LNCAP (cell line): ENCODE results near the gene DCAF8L2.

Experiments used
- CTCF ChIP-seq: fragments of 450-650 bp; IDR thresholded peaks from 2 replicates; pipeline ENCODE4 v1.5.1; 2017; ENCODE audit warnings: mild to moderate bottlenecking

The DCAF8L2 gene

GRCh38 chrX:27735914-27736313 lies 145.8 kb downstream of the DCAF8L2 start:
- TF ChIP-seq CTCF: no peak

- TF ChIP-seq CTCF: no peak
Measured at GRCh38 chrX:27740933-27741332, 150.8 kb downstream of the DCAF8L2 start.

GRCh38 chrX:27746516-27746915 lies 156.4 kb downstream of the DCAF8L2 start:
- no peak for TF ChIP-seq CTCF

- no peak for TF ChIP-seq CTCF
Measured at GRCh38 chrX:27751976-27752375, 161.8 kb downstream of the DCAF8L2 start.

- no peak for TF ChIP-seq CTCF
Measured at GRCh38 chrX:27765718-27766117, 175.6 kb downstream of the DCAF8L2 start.

GRCh38 chrX:27767387-27767786 lies 177.2 kb downstream of the DCAF8L2 start:
- TF ChIP-seq CTCF: no peak

GRCh38 chrX:27775984-27776383 lies 185.8 kb downstream of the DCAF8L2 start:
- TF ChIP-seq CTCF: no peak

- no peak for TF ChIP-seq CTCF
Measured at GRCh38 chrX:27796640-27797257, 206.6 kb downstream of the DCAF8L2 start.
